ENCODE measurements around the gene TFDP1.

TFDP1 gene

DNA sequence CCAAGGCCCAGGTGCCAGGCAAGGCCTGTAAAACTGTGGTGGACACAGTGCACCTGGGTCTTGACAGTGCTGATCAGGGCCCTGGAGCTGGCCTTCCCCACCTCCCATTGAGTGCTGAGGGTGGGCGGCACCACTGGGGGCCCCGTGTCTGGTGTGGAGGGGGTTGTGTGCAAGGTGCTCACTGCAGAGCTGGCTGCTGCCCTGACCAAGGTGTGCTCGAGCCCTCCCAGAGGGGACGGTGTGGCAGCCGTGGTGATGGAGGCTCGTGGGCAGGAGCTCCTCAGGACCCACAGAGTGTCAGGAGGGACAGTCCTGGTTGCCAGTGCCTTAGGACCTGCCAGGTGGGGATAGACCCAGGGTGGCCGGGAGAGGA is 50.5 kb downstream of the TFDP1 start:
- DNase-seq, result no peak

DNA sequence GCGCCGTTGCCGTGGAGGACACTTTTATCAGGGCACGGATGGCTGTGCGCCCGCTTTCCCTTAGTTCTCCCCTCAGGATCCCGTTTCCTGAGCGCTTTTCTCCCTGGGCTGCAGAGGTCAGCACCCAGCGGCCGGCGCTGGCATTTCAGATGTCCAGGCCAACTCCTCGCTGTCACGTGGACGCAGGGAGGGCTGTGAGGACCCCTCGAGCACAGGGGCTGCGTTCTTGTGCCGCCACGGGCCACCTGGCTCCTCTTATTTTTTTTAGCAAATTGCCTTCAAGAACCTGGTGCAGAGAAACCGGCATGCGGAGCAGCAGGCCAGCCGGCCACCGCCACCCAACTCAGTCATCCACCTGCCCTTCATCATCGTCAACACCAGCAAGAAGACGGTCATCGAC is 51.2 kb downstream of the TFDP1 start:
- DNase-seq, result no peak

DNA sequence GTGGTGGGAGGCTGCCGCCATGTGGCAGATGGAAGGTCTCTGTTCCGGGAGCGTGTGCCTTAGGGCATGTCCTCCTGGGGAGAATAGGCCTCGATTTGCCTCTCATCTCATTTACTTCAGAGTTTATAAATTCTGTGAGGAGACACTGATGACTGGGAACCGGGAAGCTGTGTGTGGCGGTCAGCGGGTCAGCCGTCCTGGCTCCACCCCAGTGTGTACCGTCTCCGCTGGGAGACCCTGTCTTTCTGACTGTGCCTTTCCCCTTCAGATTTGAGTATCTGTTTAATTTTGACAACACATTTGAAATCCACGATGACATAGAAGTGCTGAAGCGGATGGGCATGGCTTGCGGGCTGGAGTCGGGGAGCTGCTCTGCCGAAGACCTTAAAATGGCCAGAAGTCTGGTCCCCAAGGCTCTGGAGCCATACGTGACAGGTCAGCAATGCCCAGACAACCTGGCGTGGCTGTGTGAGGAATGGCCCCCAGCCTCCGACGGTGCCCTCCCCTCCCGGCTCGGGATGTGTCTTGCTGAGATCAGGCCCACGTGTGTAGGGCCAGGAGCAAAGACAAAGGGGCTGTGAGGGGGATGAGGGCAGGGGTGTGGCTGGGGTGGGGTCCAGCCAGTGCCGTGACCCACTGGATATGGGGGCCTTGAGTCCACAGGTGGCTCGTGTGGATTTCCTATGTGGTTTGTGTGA is 51.9 kb downstream of the TFDP1 start:
- DNase-seq, result no peak

DNA sequence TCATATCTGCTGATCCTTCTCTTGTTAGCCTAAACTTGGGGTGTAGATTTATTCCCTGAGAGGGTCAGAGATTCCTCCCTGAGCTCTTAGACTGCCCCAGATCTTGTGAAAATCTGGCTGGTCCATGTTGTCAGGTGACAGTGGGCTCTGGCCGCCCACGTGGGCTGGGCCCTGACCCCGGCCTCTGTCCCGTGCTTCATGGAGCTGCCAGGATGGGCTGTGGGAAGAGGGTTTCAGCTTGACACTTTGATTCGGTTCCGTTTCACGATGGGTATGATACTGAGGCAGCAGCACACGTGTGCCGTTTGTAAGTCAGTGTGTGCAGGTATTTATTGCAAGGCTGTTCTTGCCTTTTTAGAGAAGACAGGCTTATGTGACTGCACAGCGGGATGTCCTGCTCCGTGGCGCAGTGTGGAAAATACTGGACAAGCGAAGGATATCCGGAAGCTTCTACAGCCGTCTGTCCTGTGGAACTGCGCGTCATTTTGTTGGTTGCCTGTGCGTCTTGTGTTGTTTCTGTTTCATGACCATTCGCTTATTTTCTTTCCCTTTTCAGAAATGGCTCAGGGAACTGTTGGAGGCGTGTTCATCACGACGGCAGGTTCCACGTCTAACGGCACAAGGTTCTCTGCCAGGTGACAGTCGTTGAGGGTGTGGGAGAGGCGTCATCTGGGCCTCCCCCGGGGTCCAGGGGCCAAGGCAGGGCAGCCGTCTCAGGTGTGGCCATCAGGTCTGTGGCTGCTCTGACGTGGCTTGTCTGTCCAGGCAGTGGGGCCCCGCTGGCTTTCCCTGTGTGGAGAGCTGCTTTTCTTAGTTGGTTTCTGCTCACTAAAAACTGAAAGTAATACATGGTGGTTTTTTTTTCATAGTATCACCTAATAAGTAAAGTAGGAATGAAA is 53.0 kb downstream of the TFDP1 start:
- DNase-seq, result no peak

DNA sequence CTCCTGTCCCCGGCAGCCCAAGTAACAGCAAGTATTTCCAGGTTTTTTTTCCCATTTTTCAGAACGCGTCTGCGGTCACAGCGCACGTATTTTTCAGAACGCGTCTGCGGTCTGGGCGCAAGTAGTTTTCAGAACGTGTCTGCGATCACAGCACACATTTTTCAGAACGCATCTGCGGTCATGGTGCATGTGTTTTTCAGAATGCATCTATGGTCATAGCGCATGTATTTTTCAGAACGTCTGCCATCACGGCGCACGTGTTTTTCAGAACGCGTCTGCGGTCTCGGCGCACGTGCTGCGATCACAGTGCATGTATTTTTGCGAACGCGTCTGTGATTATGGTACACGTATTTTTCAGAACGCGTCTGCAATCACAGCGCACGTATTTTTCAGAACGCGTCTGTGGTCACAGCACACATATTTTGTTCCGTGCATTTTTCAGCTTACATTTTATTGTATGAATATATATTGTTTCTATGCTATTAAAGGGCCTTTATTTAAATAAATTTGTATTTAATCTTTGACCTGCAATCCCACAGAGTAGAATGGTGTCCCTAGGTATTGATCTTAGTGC is 53.7 kb downstream of the TFDP1 start:
- no peak for DNase-seq

DNA sequence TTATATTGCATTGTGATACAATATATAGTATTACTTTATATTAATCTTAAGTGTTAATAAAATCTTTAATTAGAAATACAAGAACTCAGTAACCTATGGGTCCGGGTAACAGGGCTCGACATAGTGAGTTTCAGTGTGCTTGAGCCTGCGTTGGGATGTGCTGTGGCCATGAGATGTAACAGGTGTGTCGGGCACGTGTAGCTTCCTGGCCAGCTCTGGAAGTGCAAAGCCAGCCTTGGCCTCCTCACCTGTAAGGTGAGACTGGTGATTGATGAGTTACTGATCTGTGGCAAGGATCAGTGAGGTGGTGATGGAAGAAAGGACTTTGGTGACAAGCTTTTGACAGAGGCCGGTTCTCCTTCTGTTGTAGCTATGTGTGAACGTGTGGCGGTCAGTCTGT is 54.3 kb downstream of the TFDP1 start:
- no peak for DNase-seq

DNA sequence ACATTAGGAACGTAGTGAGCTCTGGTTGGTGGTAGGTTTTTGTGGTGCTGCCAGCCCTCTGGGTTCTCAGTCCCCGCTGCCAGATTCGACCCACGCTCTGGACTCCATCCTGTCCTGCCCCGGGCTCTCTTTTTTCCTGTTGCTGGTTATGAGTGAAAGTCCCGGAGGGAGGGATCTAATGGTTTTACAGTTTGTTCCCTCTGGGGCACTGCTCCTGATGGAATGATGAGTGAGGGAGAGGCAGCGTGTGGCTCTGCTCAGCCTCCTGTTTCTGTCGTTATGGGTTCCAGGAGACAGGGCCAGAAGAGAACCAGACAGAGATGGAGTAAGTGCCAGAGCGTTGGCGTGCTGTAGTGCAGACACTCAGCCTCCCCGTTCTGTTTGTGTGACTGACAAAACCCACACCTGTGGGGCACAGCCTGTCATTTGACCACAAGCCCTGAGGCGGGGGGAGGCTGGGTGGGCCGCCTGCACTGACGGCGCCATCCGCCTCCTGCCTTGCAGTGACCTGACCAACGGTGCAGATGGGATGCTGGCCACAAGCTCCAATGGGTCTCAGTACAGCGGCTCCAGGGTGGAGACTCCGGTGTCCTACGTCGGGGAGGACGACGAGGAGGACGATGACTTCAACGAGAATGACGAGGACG is 55.2 kb downstream of the TFDP1 start:
- no peak for DNase-seq

DNA sequence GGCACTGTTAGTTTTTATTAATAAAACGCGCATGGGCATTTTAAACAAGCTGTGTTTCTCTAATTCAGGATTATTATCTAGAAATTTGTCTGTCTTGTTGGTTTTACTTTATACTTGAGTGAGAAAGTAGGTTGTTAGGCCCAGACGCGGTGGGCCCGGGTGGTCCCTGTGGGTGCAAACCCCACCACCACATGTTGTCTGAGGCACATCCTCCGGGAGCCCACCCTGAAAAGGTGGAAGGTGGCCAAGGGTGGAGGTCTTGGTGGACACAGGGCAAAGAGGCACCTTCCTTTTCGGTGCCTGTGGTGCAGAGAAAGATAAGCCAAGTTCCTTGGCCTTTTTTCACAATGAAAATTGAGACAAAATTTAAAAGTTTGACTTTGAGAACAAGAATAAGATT is 56.9 kb downstream of the TFDP1 start:
- no peak for DNase-seq

DNA sequence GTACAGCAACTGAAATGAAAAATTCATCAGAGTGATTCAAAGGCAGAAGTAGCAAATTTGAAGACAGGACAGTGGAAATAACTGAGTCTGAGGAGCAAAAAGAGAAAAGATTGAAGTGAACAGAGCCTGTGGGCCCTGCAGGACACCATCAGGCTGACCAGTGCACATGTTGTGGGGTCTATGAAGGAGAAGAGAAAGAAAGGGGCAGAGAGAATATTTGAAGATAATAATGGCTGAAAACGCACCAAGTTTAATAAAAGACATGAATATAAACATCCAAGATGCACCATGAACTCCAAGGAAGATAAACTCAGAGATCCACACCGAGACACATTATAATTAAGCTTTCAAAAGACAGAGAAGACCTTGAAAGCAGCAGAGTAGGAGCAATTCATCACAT is 58.0 kb downstream of the TFDP1 start:
- no peak for DNase-seq

DNA sequence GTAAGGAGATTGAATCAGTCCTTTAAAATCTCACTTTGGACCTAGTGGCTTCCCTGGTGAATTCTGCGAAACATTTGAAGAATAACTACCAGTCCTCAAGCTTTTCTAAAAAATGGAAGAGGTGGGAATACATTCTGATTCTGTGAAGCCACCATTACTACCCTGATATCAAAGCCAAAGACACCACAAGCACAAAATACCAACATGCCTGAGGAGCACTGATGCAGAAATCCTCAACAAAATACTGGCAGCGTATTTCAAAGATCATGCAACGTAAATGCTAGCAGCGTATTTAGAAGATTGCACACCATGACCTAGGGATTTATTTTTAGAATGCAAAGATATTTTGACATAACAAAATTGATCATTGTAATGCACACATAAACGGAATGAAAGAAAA is 59.0 kb downstream of the TFDP1 start:
- DNase-seq, result no peak

DNA sequence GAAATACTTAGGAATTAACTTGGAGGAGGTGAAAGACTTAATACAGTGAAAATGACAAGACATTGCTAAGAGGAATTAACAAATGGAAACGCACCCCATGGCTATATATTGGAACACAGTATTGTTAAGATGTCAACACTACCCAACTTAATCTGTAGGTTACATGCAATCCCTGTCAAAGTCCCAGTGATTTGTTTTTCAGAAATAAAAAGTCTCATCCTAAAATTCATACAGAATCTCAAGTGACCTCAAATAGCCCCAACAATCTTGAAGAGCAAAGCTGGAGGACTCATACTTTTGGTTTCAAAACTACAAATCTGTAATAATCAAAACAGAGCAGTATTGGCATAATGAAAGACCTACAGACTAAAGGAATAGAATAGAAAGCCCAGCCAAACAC is 60.2 kb downstream of the TFDP1 start:
- no peak for DNase-seq

DNA sequence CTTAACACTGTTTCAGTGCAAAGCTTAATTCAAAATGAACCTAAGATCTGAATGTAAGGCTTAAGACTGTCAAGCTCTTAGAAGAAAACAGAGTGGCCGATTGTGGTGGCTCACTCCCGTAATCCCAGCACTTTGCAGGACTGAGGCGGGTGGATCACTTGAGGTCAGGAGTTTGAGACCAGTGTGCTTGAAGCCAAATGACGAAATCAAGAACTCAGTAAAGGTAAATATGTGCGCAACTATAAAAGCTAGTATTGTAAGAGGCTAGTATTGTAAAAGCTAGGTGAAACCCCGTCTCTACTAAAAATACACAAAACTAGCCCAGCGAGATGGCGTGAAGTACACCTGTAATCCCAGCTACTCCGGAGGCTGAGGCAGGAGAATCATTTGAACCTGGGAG is 60.8 kb downstream of the TFDP1 start:
- DNase-seq, result no peak

DNA sequence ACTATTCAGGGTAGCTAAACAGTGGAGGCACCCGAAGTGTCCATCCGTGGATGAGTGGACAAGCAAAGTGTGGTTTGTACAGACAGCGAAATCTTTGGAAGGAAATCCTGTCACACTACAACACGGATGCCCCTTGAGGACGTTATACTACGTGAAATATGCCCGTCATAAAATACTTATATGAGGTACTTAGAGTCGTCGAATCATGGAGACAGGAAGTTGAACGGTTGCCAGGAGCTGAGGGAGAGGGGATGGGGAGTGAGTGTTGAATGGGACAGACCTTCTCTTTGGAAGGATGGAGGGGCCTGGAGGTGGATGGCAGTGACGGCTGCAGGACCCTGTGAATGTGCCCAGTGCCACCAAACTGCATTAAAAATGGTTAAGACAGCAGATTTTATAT is 61.8 kb downstream of the TFDP1 start:
- peak; percentile 86 to 87 for DNase-seq

DNA sequence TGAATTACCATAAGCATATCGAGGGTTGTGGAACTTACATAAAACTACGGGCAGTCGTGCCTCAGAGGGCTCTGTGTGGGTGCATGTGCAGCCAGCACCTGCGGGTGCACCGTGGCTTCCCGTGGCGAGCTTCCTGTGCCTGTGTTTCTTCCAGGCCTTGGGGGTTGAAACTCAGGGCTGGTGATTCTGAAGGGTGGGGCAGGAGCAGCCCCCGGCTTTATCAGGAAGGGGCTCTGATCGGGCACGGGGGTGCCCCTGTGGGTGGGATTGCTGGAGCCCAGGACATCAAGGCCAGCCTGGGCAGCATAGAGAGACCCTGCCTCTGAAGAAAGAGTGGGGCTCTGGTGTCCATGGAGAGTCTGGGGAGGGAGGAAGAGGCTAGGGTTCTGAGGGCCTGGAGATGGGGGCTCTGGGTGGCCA is 62.4 kb downstream of the TFDP1 start:
- peak in 1 of 2 experiments; percentile 44 for DNase-seq

DNA sequence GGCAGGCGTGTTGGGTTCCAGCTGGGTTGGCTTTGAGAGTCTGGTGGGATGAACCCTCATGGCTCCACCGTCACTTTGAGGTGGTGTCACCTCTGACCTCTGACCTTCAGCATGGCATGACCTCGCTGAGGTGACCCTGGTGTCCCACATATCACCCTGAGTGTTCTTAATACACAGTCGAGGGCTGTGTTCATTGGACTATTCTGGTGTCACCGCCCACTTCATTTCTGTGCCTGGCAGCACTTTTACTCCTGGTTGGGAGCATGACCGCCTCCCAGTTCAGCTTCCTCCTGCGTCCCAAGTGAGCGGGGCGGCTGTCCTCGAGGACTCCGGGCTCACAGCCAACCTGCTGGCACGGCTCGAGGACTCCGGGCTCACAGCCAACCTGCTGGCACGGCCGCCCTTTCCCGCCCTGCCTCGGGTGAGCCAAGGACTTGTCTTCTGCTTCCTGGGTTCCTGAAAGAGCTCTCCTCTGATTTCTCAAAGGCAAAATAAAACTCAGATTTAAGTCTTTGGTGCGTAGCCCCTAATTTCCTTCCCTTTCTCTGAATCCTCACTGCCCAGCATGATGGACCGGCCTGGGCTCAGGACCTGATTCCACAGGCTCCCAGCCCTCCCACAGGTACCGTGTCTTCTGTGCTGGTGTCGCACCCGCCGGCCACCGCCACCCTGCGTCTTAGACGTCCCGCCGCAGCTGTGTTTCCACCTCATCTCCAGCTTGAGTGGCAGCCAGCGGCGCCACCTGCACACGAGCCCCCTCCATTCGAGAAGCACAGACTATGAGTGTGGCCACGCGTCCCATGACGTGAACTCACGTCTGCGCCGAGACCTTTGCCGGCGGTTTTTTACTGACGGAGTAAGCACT is 63.0 kb downstream of the TFDP1 start:
- DNase-seq, result peak; percentile 98 to 99

DNA sequence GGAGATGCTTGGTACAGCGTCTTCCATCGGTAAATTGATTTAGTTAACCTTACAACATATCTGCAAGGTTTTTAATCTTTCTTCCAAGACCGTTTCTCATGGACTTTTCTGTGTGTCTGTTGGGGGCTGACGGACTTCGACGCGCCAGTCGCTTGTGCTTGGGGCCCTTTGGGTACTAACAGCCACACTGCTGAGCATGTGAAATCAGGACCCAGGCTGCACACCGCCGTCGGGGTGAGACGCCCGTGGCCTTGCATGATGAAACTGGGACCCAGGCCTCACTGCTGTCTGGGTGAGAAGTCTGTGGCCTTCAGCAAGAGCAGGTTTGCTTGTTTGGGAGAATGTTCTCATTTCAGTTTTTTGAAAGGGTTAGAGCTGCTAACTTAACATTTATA is 63.7 kb downstream of the TFDP1 start:
- peak; percentile 80 to 91 for DNase-seq

DNA sequence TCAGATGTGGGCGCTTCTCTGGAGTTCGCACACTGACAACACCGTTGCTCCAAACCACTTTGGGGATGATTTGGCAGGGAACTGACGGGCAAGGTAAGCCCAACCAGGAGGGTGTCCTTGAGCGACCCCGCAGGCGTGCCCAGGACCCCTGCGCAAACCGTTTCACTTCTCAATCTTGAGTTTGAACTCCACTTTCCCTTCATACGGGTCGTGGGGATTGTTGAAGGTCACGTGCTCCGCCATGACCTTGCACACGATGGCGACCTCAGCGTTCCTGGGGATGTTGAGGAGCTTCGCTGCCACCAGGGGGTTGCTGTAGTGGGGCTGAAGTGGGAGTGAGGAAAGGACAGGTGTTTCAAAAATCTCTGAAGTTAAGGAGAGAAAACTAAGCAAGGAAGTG is 64.7 kb downstream of the TFDP1 start:
- DNase-seq, result peak; percentile 74 to 87

DNA sequence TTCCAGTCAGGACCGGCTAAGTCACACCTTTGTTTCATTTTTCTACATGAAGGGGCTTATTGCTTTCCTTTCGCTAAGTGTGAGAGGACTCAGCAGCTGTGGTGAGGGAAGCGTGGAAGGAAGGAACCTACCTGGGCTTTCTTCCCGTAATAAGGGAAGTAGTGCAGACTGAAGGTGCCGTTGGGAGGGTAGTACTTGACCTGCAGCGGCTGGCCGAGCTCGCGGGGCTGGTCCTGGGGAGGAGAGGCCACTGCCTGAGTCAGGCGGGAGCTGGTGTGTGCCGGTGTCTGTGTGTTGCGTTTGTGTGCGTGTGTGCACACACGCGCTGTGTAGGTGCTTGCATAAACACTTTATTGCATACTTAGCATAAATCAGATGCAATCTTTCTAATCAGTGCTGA is 65.7 kb downstream of the TFDP1 start:
- DNase-seq, result peak in 1 of 2 experiments; percentile 52

DNA sequence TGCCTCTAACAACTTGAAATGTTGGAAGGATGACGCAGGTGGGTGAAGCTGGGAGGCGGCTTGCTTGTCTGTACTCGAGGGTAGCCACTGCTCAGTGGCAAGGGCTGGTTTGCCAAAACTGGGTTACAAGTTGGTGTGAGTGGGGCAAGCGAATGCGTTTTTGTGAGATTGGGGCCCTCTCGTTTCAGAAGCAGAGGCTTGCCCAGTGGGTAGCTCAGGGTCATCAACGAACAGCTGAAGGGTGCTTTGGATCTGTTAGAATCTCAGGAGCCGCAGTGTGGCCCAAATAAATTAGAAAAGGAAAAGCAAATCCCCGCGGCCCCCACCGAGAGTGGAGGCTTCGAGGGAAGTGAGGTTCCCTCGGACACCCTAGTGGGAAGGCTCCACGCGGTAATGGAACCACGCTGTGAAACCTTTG is 66.2 kb downstream of the TFDP1 start:
- DNase-seq, result peak; percentile 26 to 52

DNA sequence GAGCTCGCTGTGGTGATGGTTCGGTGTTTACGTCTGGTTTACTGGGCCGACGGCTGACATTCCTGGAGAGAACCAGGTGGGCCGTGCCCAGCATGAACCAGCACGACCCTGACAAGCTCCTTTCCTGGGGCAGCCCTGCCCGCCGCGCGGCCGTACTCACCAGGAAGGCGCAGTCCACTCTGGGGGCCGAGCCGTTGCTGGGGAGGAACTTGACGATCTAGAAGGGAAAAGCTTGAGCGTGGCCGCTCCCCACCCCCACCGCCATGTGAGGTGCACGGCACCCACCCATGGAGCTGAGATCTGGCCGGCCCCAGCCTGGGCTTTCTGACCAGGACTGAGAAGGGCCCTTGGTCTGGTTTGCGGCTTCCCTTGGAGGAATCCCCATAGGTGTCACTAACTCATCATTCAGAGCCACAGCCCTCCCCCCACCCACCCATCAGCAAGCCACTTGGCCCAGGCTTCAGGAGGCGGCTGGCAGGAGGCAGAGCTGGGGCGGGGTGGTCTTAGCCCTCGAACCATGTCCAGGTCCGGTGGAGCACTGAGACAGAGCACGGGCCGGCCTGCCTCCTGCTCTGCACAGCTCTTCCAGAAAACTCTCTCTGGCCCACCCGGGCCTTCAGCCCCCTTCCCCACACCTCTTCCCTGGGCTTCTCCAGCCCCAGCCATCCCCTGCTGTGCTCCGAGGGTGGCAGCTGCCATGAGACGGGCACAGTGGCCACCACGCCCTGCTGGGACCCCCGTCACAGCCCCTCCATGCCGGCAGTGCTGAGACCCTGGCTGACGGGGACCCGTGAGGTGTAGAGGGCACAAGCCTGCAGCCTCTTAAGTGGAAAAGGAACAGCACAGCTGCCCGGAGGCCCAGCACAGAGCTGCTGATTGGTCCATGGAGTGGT is 67.2 kb downstream of the TFDP1 start:
- no peak for DNase-seq
